ENCODE results near the gene SPATA1.
"Not testable (repeated sequence)": the region's sequence is repeated elsewhere in the genome, so short reads cannot be mapped to it uniquely, and the experiment has no call there.

The SPATA1 gene

DNA sequence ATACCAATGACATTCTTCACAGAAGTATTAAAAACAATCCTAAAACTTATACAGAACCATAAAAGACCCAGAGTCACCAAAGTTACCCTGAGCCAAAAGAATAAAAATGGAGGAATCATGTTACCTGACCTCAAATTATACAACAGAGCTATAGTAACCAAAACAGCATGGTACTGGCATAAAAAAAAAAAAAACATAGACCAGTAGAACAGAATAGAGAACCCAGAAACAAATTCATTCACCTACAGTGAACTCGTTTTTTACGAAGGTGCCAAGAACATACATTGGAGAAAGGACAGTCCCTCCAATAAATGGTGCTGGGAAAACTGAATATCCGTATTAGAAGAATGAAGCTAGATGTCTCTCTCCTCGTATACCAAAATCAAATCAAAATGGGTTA, 2.8 kb downstream of the SPATA1 start:
- DNase-seq (ENCODE audit: low spot score): no peak

DNA sequence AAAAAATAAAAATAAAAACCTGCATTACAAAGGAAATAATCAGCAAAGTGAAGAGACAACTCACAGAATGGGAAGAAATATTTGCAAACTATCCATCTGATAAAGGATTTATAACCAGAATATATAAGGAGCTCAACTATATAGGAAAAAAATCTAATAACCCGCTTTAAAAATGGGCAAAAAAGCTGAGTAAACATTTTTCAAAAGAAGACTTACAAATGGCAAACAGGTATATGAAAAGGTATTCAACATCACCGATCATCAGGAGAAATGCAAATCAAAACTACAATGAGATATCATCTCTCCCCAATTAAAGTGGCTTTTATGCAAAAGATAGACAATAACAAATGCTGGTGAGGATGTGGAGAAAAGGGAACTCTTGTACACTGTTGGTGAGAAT, 4.0 kb downstream of the SPATA1 start:
- DNase-seq (ENCODE audit: low spot score): no peak

DNA sequence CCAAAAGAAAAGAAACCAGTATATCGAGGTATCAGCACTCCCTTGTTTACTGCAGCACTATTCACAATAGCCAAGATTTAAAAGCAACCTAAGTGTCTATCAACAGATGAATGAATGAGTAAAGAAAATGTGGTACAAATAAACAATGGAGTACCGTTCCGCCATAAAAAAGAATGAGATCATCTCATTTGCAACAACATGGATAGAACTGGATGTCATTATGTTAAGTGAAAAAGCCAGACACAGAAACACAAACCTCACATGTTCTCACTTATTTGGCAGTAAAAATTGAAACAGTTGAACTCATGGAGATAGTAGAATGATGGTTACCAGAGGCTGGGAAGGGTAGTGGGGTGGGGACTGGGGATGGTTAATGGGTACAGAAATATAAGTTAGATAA, 4.5 kb downstream of the SPATA1 start:
- DNase-seq (ENCODE audit: low spot score): no peak

DNA sequence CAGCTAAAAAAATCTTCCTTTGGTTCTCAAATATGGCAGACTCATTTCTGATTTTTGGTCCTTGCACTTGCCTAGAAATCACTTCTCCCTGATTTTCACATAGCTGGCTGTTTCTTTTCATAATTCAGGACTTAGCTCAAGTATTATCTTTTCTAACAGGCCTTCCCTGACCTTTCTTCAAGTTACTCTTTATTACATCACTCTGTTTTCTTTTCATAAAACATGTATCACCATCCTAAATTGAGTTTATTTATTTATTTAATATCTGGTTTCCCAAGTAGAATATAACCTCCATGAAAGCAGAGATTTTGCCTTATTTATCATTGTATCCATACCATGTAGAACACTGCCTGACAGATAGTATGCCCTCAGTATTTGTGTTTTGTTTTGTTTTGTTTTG, 18.4 kb downstream of the SPATA1 start:
- no peak for DNase-seq (ENCODE audit: low spot score)

DNA sequence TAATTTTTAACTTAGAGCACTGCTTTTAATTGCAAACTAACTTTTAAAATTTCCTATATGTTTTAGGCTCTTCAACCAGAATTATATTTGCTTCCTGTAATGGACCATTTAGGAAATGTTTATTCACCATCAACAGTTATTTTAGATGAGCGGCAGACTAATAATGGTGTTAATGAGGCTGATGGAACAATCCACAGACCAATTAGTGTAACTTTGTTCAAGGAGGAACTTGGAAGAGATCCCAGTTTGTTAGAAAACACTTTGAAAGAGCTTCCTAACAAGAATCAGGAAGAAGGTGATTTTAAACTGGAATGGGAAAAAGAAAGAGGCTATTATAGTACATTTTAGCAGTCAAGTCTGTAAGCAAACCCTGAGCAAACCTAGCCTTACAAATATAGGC, 19.6 kb downstream of the SPATA1 start:
- no peak for DNase-seq (ENCODE audit: low spot score)

DNA sequence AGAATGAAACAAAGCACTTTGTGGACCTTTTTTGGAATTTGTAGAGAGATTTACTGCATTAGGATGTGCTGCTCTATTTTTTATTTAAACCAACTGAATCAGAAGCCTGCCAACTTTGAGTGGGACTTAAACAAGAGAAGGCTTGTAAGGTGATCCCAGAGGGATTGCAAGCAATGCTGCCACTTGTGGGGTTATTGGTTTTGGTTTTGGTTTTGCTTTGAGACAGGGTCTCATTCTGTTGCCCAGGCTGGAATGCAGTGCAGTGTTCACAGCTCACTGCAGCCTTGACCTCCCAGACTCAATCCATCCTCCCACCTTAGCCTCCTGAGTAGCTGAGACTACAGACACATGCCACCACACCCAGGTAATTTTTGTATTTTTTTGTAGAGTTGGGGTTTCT, 32.4 kb downstream of the SPATA1 start:
- no peak for DNase-seq (ENCODE audit: low spot score)

DNA sequence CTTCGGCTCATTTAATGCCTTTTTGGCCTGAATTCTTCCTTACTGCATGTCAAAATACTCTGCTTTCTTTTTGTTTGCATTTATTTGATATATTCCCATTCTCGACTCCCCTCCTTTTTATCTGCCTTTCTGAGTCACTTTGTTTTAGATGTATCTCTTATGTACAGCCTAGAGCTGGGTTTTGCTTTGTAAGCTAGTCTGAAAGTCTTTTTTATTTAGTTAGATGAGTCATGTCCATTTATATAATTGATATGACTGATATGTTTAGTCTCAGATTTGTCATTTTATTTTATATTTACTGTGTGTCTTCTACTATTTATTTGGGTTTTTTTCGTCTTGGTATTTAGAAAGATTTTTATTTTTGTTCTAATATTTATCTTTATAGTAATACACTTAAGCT, 33.8 kb downstream of the SPATA1 start:
- no peak for DNase-seq (ENCODE audit: low spot score)

DNA sequence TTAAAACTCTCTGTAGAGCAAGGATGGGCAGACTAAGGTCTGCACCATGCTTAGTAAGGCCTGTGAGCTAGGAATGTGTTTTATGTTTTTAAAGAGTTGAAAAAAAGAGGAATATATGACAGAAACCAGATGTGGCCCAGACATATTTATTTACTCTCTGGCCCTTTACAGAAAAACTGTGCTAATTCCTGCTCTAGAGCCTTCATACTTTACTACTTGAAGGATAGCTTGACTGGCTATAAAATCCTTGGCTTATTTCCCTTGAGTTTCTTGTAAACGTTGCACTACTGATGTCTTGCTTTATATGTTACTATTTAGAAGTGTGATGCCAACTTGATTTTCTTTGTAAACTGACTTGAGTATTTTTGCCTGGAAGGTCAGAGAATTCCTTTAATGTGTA, 34.6 kb downstream of the SPATA1 start:
- DNase-seq (ENCODE audit: low spot score): no peak

DNA sequence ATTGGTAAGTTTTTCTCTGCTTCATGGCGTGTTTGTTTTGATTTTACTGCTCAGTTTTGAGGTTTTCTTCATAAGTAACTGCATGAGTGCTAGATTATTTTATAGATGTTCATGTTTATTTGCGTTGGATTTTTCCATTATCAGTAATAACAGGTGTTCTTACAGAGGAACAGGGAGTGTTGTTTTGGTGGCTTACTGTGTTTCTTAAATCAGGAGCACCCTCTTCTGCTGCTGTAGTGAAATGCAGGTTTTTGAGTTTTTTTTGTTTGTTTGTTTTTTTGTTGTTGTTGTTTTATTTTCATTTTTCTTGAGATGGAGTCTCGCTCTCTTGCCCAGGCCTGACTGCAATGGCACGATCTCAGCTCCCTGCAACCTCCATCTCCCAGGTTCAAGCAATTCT, 35.5 kb downstream of the SPATA1 start:
- DNase-seq (ENCODE audit: low spot score): no peak

DNA sequence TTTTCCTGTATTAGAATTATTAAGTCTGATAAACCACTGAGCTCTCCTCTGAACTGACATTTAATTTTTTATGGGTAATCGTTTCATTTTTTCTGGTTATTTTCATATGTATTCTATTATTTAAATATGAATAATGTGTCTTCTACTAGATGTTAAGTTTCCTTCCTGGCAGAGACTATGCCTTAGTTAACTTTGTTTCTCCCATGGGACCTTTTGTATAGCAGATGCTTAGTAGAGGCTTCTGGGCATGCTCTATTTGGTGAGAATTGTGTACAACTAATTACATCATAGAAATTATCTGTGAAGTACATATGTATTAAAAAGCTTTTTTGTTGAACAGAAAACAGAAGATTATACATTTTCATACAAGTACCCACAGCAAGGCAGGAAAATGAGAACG, 44.6 kb downstream of the SPATA1 start:
- no peak for DNase-seq (ENCODE audit: low spot score)

DNA sequence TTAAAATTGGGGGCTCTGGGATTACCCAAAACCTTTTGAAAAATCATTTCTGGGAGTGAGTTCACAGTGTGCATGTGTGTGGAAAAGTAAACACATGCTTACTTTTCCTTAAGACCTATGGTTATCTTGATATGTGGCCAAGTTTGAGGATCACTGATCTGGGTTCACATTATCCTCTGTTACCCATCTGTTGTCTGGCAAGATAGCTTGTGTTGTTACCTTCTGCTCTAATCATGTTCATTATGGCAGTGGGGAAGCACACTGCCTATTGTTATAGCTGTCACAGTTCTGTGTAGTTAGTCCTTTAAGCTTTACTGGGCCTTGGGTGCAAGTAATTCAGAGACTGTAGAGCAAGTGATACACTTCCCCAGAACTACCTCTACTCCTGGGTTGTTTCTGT, 63.0 kb downstream of the SPATA1 start:
- DNase-seq (ENCODE audit: low spot score): no peak

DNA sequence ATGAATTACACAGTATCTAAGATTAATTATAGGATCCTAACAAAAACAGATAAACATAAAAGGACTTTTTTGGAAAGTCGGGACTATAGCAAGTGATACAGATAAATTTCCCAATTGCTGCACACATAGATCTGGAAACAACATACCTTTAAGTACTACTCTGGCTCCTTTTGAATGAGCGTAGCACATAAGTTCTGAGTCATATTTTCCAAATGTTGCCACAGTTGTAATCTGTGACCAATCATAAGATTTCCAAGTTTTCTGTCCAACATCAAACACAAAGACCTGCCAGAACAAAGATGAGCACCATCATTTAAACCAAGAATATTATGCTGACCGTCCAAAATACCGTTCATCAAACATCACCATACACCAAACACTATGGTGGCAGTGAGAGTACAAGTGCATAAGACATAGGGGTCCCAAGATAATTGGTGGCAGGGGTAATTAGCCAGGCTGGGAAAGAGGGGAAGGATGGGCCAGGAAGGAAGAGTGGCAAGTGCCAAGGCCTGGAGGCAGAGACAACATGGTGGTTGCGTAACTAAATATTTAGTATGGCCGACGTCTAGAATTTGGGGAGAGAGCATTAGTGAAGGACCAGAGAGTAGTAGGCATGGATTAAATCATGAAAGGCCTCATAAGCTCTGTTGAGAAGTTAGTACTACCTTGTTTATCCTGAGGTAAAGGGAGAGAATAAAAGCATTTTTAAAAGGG, 64.4 kb downstream of the SPATA1 start:
- no peak for DNase-seq (ENCODE audit: low spot score)

DNA sequence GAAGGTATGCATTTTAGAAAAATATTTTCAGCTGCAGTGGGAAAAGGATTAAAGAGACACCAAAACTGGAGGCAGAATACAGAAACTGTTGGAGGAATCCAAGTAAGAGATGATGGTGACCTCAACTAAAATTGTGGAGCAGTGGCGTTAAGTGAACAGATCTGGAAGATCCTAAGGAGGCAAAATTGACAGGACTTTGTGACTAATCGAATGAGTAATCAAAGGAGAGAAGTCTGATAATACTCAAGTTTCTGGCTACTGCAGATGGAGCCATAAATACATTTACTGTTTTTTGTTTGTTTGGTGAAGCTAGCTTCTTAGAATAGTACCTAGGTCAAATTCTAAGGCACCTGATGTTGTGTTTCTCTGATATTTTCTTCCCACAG, 65.0 kb downstream of the SPATA1 start:
- no peak for DNase-seq (ENCODE audit: low spot score)

DNA sequence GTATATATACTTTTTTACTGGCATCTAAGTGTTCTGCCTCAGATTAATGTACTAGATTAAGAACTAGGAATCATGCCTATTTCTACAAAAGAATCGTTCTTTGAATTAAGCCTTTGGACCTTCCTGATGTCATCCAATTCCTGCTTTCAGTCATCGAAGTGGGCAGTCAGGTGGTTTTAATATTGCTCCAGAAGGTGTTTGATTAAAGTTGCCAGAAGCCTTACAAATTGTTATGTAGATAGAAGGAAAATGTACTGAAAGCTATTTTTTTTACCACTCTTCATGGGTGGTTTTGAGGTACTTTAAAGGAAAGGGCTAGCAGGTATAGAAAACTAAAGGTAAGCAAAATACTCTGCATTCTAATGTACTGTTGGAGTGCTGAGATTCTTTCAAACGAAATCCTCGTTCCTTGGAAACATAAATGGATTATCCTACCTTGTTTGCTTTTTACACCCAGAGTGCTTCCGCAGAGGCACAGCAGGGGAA, 67.3 kb downstream of the SPATA1 start:
- DNase-seq (ENCODE audit: low spot score): no peak

DNA sequence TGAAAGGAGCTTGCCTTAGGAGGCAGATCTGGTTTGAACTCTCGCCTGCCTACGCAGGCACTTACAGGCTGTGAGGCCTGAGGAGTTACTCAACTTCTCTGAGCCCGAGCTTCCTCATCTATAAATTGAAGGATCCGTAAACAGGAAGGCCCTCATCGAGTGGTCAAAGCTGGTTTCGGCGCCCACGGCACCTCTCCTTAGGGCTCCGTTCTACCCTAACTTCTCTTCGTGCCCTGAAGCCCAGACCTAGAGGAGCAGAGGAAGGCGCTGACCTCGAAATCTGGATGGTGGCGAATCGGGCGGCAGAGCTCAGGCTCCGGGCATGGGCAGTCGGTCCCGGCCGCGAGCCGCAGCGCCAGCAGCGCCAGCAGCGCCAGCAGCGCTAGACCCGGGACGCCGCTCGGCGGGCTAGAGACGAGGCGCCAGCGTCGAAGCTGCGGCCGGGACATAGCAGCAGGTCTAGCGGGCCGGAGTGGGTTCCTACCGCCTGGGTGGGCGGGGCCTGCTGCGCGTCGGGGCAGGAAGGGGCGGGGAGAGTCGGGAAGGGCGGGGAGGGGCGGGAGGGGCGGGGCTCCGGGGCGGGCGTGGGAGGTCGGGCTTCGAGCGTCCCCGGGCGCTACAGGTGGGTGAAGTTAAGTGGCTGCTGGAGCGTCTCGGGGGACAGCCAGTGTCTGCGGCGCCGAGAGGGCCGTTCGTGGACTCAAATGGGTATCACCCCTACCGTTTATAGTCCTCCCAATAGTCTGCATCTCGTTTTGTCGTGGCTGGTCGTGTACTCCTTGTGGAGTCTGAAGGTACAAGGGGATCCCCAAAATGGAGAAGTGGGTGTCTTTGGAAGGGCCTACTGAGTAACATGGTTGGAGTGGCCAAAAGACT, 68.0 kb downstream of the SPATA1 start, which contains the start of gene CTBS:
CTBS (minus strand) TSS at position 474 of the 876 bp plus-strand sequence; CDS start at position 449, 25 bp downstream.
- DNase-seq (ENCODE audit: low spot score): peak; percentile 92

DNA sequence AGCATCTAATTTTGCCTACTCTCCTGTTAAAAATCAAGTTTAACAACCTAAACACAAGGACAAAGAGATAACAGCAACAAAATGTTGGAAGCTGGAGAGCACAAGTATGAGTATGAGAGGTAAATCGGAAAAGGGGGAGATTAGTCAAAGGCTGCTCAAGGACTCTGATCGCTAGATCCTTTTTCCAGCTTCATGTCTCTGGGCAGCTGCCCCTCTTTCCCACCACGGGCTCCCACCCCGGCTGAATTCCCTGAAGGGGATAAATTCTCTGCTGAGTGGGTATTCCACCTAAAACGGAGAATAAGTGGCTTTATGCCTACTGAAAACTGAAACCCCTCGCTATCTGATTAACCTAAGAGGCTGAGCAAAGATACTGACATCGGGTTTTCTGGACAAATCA, 68.8 kb downstream of the SPATA1 start:
- no peak for DNase-seq (ENCODE audit: low spot score)

DNA sequence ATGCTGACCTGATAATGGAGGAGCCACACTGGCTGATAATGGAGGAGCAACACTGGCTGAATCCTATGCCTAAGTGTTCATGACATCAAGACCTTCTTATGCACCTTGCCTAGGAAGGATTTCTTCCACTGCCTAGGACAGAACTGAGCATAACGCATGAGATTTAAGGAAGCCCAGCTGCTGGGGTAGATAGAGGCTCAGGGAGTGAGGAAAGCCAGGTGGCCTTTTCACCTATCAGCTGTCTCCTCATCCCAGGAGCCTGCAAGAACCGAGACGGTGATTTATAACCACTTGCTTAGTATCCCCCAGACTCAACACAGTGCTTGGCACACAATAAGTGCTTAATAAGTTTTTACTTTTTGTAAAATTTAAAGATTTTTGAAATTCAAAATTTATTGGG, 75.5 kb downstream of the SPATA1 start:
- DNase-seq (ENCODE audit: low spot score): no peak

DNA sequence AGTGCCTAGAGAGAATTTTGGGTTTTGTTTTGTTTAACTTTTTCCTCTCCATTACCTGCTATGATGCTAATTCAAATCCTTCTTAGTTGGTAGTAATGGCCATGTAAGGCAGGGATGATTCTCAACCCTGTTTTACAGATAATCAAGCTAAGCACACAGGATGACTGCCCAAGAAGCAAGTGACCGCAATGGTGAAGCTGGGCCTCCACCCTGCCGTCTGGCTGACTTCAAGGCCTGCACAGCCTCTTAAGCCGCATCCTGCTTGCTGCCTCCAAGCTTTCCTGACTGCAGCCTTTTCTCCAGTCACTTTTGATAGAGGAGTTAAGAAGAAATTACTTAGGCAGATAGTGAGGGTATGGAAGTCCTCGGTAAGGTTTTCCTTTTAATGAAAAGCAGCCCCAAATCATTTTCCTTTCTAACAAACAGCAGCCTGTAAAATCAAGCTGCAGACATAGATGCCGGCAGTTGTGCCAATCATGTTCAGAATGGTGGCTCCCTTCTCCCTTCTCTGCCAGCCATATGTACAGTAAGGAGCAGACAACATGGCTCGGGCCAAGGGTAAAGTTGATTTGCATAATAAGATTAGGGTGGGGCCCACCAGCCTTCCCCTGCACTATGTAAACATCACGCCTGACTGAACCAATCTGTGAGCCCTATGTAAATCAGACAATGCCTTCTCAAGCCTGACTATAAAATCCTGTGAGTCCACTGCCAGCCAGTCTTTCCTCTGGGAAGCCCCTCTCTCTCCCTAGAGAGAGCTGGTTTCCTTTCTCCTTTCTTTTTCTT, 76.8 kb downstream of the SPATA1 start:
- peak; percentile 66 for DNase-seq (ENCODE audit: low spot score)

DNA sequence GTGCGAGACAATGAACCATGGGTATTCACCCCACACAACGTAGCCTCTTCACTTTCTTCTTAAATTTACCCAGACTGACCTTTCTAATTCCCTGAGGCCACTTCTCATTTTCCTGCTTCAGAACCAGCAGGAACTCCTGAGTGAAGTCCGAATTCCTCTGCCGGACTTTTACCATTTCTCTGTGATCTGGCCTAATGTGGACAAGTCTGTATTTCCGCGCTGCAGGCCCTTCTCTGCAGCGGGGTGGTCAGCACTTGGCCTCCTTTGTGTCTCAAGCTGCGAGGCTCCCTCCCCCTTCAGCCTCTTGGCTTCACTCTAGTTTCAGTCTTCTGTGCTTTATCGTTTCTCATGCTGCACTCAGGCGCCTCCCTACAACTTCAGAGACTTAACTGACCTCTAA, 77.5 kb downstream of the SPATA1 start:
- DNase-seq (ENCODE audit: low spot score): peak; percentile 49

DNA sequence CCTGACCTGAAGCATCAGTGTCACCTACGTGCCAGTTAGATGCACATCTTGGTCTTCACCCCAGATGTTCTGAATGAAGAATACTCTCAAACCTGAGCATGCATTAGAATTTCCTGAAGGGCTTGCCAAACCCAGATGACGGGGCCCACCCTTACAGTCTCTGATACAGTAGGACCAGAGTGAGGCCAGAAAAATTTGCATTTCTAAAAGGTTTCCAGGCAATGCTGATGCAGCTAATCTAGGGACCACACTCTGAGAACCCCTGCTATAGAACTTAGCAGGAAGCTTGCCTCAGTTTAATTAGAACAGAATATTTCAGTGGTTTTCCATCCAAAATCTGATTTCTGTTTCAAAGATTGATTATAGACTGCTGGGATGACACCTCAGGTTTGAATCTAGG, 77.9 kb downstream of the SPATA1 start:
- DNase-seq (ENCODE audit: low spot score): no peak

DNA sequence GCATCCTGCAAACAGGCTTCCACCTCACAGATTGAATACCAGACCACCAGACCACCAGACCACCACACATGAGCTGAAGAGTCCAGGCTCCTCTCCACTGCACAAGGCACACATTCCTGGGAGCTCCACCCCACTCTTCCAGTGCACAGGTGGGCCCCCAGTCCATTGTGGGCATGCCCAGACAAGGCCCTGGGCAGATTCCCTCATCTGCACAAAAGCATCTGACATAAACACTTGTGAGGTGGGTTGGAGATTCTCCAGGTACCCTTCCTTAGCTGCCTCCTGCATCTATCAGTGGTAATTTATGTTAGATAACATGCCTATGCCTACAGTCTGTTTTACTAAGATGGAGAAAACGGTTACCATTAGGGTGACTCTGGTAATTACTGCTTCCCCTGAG, 79.6 kb downstream of the SPATA1 start:
- DNase-seq (ENCODE audit: low spot score): no peak

DNA sequence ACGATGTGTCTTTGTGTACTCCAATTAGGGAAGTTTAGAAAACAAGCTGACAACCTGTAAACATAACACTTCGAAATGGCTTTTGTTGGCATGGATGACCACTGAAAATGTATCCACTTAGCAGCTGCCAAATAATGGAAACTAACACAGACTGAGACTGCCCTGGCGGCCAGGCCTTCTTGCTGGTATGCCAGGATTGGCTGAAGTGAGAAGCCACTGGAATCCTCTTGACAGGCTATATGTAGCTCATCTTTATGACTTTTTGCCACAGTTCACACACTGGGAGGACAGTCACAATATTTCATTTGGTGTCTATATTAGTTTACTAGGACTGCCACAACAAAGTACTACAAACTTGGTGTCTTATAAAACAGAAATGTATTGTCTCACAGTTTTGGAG, 80.9 kb downstream of the SPATA1 start:
- no peak for DNase-seq (ENCODE audit: low spot score)

DNA sequence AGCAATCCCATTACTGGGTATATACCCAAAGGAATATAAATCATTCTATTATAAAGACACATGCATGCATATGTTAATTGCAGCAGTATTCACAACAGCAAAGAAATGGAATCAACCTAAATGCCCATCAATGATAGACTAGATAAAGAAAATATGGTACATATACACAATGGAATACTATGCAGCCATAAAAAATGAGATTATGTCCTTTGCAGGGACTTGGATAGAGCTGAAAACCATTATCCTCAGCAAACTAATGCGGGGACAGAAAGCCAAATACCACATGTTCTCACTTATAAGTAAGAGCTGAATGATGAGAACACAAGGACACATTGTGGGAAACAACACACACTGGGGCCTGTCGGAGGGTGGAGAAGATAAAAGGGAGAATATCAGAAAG, 88.8 kb downstream of the SPATA1 start:
- DNase-seq (ENCODE audit: low spot score): not testable (repeated sequence)
